ENCODE results near the gene UBL3. TPM values are rescaled to one million over a fixed set of nuclear protein-coding genes. Genes with fewer than 3 reads are reported as not detected.
A peak's percentile ranks its signal among the peaks of the same experiment; 100 is the strongest.

Gene UBL3
- total RNA-seq, 1 experiment from 2014 or later = 12.1 TPM

GRCh38 chr13:29857085-29857484 lies 6.7 kb upstream of the UBL3 start:
- no peak for DNase-seq (ENCODE audit: low read depth)

GRCh38 chr13:29856426-29856825 lies 6.0 kb upstream of the UBL3 start:
- no peak for DNase-seq (ENCODE audit: low read depth)

GRCh38 chr13:29855784-29856183 lies 5.4 kb upstream of the UBL3 start:
- no peak for DNase-seq (ENCODE audit: low read depth)

GRCh38 chr13:29855009-29855408 lies 4.6 kb upstream of the UBL3 start:
- DNase-seq (ENCODE audit: low read depth) = no peak

GRCh38 chr13:29853131-29853530 lies 2.7 kb upstream of the UBL3 start:
- DNase-seq (ENCODE audit: low read depth) = no peak

GRCh38 chr13:29852472-29853054 lies 2.1 kb upstream of the UBL3 start:
- DNase-seq (ENCODE audit: low read depth) = no peak

GRCh38 chr13:29849731-29850212 lies 645 bp downstream of the UBL3 start:
- DNase-seq (ENCODE audit: low read depth) = peak; percentile 69

GRCh38 chr13:29849071-29849631 lies 1.3 kb downstream of the UBL3 start:
- peak; percentile 16 for DNase-seq (ENCODE audit: low read depth)

GRCh38 chr13:29847501-29847983 lies 2.9 kb downstream of the UBL3 start:
- DNase-seq (ENCODE audit: low read depth) = peak; percentile 45

GRCh38 chr13:29846475-29847256 lies 3.8 kb downstream of the UBL3 start:
- DNase-seq (ENCODE audit: low read depth) = no peak

- DNase-seq (ENCODE audit: low read depth) = no peak
These were observed 4.9 kb downstream of the UBL3 start for GRCh38 chr13:29845440-29846056.

- no peak for DNase-seq (ENCODE audit: low read depth)
These were observed 6.0 kb downstream of the UBL3 start for GRCh38 chr13:29844441-29844840.

GRCh38 chr13:29840585-29840984 lies 9.8 kb downstream of the UBL3 start:
- no peak for DNase-seq (ENCODE audit: low read depth)

GRCh38 chr13:29835280-29836061 lies 14.9 kb downstream of the UBL3 start:
- no peak for DNase-seq (ENCODE audit: low read depth)

GRCh38 chr13:29832761-29833298 lies 17.6 kb downstream of the UBL3 start:
- DNase-seq (ENCODE audit: low read depth) = no peak

GRCh38 chr13:29830000-29830399 lies 20.4 kb downstream of the UBL3 start:
- DNase-seq (ENCODE audit: low read depth) = no peak

- DNase-seq (ENCODE audit: low read depth) = no peak
These were observed 31.3 kb downstream of the UBL3 start for GRCh38 chr13:29819143-29819542.

GRCh38 chr13:29817604-29818378 lies 32.6 kb downstream of the UBL3 start:
- no peak for DNase-seq (ENCODE audit: low read depth)

- DNase-seq (ENCODE audit: low read depth) = no peak
These were observed 33.7 kb downstream of the UBL3 start for GRCh38 chr13:29816715-29817114.

GRCh38 chr13:29815336-29815735 lies 35.1 kb downstream of the UBL3 start:
- DNase-seq (ENCODE audit: low read depth) = no peak

GRCh38 chr13:29810898-29811297 lies 39.5 kb downstream of the UBL3 start:
- no peak for DNase-seq (ENCODE audit: low read depth)

All from Daoy (cell line).